Measurements from ENCODE around the gene GAK. TPM values are rescaled to one million over a fixed set of nuclear protein-coding genes. Genes with fewer than 3 reads are reported as not detected.
"Not testable (repeated sequence)": the region's sequence is repeated elsewhere in the genome, so short reads cannot be mapped to it uniquely, and the experiment has no call there.

Gene GAK
- total RNA-seq, 1 donor from 2014 or later = 150 TPM

- no peak for DNase-seq (ENCODE audit: low spot score)
These were observed 20.9 kb upstream of the GAK start for GRCh38 chr4:952881-953573.

GRCh38 chr4:951594-952468 is 19.7 kb upstream of the GAK start:
- no peak for DNase-seq (ENCODE audit: low spot score)

GRCh38 chr4:951186-951585 is 19.1 kb upstream of the GAK start:
- no peak for DNase-seq (ENCODE audit: low spot score)

- no peak for DNase-seq (ENCODE audit: low spot score)
These were observed 18.3 kb upstream of the GAK start for GRCh38 chr4:950136-951020.

GRCh38 chr4:949656-950055 is 17.5 kb upstream of the GAK start:
- DNase-seq (ENCODE audit: low spot score) = no peak

- no peak for DNase-seq (ENCODE audit: low spot score)
These were observed 16.8 kb upstream of the GAK start for GRCh38 chr4:948936-949300.

- DNase-seq (ENCODE audit: low spot score) = no peak
These were observed 16.2 kb upstream of the GAK start for GRCh38 chr4:948101-948935.

GRCh38 chr4:947491-947971 is 15.4 kb upstream of the GAK start:
- DNase-seq (ENCODE audit: low spot score) = no peak

- DNase-seq (ENCODE audit: low spot score) = no peak
These were observed 14.7 kb upstream of the GAK start for GRCh38 chr4:946517-947471.

GRCh38 chr4:946103-946450 is 14.0 kb upstream of the GAK start:
- no peak for DNase-seq (ENCODE audit: low spot score)

GRCh38 chr4:945274-946102 is 13.4 kb upstream of the GAK start:
- no peak for DNase-seq (ENCODE audit: low spot score)

- not testable (repeated sequence) for DNase-seq (ENCODE audit: low spot score)
These were observed 7.4 kb upstream of the GAK start for GRCh38 chr4:939508-939907.

GRCh38 chr4:932713-933070 is 576 bp upstream of the GAK start:
- DNase-seq (ENCODE audit: low spot score) = no peak

GRCh38 chr4:931194-931959 is 739 bp downstream of the GAK start:
- no peak for DNase-seq (ENCODE audit: low spot score)

- no peak for DNase-seq (ENCODE audit: low spot score)
These were observed 1.3 kb downstream of the GAK start for GRCh38 chr4:930827-931193.

- no peak for DNase-seq (ENCODE audit: low spot score)
These were observed 2.0 kb downstream of the GAK start for GRCh38 chr4:930028-930551.

- no peak for DNase-seq (ENCODE audit: low spot score)
These were observed 2.9 kb downstream of the GAK start for GRCh38 chr4:929096-929765.

- DNase-seq (ENCODE audit: low spot score) = not testable (repeated sequence)
These were observed 4.5 kb downstream of the GAK start for GRCh38 chr4:927566-927965.
